ENCODE data around the gene CXCR3.
A peak's percentile ranks its signal among the peaks of the same experiment; 100 is the strongest.
"Not testable (repeated sequence)": the region's sequence is repeated elsewhere in the genome, so short reads cannot be mapped to it uniquely, and the experiment has no call there.

CXCR3 gene

GRCh38 chrX:71636438-71637252, 18.3 kb upstream of the CXCR3 start:
- DNase-seq: no peak

DNA sequence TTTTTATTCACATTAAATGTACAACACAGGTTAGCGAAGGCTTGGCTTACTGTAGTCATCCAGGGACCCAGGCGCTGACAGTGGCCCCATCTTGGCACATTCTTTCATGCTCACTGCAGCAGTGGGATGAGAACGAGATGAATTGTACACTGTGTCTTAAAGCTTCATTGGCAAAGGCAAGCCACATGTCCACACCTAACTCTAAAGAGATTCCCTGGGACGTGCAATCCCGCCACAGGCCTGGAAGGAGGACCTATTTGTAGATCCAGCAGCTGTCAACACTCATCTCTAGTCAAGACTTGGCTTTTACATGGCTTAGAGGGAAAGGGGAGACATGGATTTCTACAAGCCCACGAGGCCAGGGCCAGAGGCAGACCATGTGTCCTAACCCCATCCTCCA, 16.1 kb upstream of the CXCR3 start:
- DNase-seq: no peak

DNA sequence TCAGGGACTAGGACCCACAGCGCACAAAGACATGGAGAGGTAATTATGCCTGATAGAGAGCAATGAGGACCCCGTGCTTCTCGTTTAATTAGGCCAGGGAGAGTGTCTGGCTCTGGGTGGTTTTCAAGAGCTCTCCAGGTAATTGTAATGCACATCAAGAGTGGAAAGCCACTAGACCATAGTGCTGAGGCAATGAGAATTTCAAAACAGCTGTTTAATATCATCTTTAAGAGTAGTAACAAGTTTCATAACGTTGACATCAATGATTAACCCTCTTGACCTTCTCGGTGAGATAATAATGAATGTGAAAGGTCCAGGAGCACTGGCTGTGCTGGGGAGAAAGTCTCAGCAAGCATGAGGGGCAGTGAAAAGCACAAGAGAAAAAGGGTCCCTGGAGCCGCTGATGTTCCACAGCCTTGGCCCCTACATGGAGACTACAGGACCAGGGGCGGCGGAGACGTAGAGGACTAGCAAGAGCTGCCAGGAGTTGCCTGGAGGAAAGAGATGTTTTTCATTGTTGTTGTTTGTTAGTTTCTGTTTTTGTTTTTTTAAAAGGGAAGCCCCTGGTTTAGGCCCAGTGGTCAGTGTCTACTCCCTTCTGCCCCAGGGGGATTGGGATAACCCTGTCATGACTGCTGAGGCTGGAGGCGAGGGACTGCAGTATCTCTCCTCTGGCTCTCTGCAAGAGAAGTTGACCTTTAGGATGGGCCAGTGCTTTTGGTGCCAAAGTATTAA, 14.8 kb upstream of the CXCR3 start:
- DNase-seq: no peak

DNA sequence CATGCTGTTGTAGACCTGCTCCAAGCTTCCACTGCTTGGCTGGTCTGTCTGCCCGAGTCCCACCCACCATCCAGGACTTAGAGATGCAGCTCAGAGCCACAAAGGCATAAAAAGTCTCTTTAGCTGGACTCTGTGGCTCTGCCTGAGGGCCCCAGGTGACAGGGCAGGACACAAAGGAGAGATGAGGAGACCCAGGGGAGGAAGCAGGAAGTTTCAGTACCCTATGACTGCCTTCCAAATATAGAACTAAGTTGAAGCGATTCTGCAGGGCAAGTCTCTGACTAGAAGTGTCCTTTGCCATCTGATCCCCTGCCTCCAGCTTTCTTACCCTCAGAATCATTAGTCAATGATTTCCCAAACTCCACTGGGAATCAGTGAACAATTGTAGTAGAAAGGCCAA, 11.2 kb upstream of the CXCR3 start:
- DNase-seq: no peak

DNA sequence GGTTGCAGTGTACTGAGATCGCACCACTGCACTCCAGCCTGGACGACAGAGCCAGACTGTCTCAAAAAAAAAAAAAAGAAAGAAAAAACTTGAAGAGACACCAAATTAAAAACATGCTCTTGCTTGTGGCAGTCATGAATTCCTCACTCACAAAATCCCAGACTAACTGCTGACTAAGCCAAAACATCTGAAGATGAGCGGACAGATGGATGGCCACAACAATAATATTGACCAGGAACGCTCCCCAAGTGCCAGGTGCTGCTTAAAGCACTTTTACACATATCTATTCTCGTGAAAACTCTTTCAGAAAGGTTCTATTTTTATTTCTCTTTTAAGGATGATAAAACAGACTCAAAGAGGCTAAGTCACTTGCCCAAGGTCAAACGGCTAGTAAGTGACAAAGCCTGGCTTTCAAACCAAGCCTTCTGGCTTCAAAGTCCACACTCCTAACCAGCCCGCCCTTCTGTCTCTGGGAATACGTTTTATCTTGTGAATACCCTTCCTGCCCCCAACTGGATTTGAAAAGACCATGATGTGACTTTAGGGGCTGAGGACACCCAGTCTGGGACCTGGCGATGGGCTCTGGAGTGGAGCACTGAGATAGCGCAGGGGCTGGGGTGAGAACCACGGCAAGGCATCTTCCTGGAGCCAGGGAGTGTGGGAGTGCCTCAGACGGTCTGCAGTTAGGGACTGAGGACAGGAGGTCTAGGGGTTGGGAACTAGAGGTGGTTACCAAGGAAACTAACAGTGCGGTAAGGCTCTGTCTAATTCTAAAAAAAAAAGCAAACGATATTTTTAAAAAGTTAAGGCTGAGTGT, 9.5 kb upstream of the CXCR3 start:
- DNase-seq: peak; percentile 24

DNA sequence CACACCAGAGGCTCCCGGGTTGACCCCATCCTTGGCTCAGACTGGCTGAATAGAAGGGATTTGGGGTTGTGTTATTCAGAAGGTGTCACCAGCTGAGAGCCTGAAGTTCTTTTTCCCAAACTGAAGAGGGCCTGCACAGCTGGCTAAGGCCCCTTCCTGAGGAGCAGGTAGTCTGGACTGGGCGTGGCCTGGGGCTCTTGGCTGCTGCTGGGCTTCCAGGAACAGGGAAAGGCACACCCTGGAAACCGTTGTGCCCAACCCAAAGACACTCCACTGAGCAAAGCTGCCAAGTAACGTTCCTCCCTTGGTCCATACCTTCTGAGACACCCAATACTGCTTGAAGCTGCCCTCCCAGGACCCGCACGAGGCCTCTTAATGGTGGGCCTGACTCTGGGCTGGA, 8.3 kb upstream of the CXCR3 start:
- DNase-seq: no peak

GRCh38 chrX:71625471-71625870, 7.2 kb upstream of the CXCR3 start:
- no peak for DNase-seq

DNA sequence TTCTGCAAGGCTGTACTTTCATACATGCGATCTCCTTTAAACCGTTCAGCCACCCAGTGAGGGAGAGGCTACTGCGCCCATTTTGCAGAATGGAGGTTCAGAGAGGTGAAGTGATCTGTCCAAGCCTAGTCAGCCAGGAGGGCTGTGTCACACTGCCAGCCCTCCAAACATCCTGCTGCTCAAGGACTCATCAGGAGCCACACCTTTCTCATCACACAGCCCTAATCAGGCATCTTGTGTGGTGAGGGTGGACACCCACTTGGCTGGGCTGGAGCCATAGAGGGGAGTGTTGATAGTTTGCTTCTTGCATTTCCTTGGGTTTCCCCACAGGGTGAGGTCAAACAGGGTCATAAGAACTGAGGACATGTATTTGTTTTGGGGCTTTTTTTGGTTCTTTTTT, 5.4 kb upstream of the CXCR3 start:
- no peak for DNase-seq

DNA sequence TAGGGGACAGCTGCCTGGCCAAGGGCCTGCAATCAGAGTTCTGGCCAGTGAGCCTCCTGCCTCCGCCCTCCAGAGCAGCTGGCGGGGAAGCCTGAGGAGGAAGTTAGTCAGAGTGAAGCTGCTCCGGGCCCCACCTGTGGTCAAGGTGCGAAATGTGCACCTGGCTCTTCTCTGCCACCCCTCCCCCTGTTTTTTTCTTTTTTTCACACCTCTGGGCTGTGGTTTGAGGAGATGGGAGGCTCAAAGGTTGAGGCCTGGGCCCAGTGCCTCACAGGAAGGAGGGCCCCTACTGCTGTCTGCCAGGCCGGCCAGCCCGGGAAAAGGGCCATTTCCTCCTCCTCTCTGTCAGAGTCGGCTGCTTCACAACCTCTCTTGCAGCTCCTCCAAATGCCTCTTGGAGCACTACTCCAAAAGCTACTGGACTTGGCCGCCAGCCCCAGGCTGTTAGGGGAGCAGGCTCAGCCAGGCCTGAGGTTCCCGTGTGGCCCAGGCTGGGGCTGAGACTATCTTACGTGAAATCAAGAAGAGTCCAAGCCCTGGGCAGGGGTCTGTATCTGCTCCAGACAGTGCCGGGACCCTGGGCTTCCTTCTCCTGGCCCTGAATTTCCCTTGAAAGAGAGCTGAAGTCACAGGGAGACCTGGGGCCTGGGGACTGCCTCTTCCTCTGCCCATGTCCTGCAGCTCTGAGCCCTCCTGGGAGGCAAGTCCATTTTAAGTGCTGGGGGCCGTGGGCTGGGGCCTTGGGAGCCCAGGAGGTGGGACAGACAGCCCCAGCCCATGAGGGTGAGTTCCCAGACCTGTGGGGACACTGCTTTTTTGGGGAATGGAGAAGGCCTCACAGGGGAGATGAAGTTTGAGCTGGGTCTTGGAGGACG, 4.5 kb upstream of the CXCR3 start:
- peak; percentile 73 for DNase-seq

- no peak for DNase-seq
These were observed 3.8 kb upstream of the CXCR3 start for GRCh38 chrX:71622032-71622575.

DNA sequence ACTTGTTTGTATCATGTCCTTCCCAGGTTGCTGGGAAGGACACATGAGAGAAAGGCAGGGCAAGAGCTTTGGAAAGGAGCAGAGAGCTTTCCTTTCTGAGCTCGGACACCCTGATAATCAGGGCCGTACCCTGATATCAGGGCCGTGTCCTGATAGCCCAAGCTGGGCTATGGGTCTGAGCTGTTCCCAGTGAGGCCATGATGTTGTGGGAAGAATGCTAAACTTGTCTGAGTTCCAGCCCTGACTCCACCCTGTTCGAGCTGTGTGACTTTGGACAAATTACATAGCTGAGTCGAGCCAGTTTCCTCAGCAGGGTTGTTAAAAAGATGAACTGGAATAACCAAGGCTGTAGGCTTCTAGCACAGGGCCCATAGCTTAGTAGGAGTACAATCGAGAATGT, 3.3 kb upstream of the CXCR3 start:
- no peak for DNase-seq

DNA sequence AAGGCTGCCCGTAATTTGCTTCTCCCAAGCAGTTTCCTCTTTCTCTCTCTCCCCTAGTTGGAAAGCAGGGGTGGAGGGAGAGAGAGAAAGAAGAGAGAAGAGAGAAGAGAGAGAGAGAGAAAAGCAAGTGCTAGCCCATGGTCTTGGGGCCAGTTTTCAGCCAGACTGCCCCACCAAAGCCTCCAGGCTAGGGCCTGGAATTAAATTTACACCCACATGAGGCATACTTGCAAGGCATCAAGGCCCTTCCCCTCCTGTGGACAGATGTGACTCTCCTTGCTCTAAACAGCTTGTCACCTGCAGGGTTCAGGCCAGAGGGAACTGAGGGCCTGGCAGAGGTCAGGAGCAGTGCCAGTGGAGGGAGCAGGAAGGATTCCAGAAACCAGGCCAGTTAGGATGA, 1.7 kb upstream of the CXCR3 start:
- DNase-seq: no peak

DNA sequence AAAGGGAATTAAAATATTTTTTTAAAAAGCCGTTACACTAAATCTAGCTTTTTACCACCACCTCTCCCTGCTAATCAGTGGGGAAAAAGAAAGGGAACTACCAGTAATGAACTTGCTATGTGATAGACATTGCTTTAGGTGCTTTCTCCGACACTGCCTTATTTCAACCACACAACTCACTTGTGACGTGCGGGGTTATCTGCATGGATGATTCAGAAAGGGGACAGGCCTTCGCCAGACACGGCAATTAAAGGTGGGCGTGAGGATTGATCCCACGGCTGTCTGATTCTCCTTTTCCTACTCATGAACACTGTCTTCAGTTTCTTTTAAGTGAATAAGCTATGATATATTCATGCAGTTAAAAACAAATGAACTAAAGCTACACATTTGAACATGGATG, 882 bp upstream of the CXCR3 start:
- no peak for DNase-seq

DNA sequence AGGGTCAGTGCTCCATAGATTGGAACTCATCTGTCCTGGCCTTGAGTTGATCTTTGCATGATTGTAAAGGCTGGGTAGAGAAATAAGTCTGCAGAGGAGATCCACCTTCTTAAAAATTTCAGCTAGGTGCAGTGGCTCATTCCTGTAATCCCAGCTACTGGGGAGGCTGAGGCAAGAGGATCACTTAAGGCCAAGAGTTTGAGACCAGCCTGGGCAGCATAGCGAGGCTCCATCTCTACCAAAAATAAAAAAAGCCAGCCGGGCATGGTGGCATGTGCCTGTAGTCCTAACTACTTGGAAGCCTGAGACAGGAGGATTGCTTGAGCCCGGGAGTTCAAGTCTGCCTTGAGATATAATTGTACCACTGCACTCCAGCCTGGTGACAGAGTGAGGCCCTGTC, 476 bp upstream of the CXCR3 start:
- DNase-seq: no peak

DNA sequence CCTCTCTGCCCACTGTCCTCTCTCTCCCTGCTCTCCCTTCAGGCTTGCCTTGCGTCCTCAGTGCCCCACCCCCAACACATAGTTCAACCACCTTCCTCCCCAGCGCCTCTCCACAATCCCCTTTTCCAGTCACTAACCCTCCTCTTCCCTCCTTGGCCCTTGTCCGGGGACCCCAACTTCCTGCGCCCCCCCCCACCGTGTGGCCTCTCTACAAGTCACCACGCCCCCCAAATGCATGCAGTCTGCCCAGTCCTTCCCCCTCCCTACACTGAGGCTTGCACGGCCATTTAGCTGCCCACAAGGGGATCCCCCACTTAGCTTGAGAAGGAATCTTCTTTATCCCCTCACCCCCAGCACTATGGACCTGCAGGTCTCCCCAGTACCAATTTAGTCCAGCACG, 569 bp downstream of the CXCR3 start:
- DNase-seq: no peak

DNA sequence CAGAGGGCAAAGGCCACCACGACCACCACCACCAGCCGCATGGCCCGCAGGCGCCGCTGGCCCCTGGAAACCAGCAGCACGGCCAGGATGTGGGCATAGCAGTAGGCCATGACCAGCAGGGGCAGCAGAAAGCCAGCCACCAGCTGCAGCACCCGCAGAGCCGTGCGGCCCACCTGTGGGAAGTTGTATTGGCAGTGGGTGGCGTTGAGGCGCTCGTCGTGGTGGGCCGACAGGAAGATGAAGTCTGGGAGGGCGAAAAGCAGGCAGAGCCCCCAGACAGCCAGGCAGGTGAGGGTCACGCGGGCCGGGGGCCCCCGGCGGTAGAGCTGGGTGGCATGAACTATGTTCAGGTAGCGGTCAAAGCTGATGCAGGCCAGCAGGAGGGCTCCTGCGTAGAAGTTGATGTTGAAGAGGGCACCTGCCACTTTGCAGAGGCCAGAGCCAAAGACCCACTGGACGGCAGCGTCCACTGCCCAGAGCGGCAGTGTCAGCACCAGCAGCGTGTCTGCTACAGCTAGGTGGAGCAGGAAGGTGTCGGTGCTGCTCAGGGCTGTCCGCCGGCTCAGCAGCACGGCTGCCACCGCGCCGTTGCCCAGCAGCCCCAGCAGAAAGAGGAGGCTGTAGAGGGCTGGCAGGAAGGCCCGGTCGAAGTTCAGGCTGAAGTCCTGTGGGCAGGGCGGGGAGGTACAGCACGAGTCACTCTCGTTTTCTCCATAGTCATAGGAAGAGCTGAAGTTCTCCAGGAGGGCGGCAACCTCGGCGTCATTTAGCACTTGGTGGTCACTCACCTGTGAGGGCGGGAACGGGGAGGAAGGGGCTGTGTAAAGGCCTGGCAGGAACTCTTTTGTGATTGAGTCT, 1.4 kb downstream of the CXCR3 start:
- DNase-seq: no peak

- DNase-seq: no peak
These were observed 2.4 kb downstream of the CXCR3 start for GRCh38 chrX:71615954-71616353.

DNA sequence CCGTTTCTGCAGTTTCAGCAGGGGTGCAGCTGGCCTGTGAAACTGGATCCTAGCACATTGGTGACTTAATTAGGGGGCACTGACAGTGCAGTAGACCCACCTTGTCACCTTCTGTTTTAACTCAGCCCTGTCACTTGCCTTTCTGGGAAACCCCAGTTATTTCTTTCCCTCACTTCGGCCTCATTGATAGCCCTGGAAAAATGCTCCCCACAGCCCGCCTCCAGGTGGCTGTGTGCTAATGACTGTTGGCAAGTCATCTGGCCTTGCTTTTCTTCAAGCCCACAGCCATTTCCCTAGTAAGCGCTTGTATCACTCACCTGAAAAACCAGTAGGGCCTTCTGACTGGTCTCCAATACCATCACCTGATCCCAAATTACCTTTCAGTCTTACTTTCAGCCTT, 3.3 kb downstream of the CXCR3 start:
- DNase-seq: no peak

- DNase-seq: no peak
These were observed 6.1 kb downstream of the CXCR3 start for GRCh38 chrX:71612256-71612655.

DNA sequence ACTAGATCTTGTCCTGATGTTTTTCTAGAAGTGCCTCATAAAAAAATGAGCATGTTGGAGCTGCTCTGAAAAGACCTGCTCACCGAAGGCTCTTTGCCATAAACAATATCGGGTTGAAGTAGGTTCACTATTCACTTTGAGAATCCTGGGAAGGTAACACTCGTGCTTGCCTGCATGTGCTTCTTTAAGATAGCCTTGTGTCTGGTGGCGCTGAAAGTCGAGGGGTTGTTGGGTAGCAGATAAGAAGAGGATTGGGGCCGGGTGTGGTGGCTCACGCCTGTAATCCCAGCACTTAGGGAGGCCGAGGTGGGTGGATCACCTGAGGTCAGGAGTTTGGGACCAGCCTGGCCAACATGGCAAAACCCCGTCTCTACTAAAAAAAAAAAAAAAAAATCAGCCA, 6.6 kb downstream of the CXCR3 start:
- DNase-seq: not testable (repeated sequence)

- DNase-seq: no peak
These were observed 9.1 kb downstream of the CXCR3 start for GRCh38 chrX:71609095-71609750.
